COR-L47 (cell line): Measurements from ENCODE around the gene PDE9A.

ENCODE experiments used
- DNase-seq: peaks from one replicate; lab custom pipeline; 2025; lab: John Stamatoyannopoulos, UW

Gene PDE9A

DNA sequence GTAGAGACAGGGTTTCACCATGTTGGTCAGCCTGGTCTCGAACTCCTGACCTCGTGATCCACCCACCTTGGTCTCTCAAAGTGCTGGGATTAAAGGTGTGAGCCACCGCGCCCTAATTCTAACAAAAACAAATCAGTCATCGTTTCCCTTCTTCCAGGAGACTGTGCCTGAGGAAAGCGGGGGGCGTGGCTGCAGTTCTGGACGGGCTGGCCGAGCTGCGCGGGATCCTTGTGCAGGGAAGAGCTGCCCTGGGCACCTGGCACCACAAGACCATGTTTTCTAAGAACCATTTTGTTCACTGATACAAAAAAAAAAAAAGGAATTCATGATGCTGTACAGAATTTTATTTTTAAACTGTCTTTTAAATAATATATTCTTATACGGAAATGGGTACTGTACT is 121.7 kb downstream of the PDE9A start:
- DNase-seq: no peak

- DNase-seq: no peak
These were observed 122.5 kb downstream of the PDE9A start for GRCh38 chr21:42775891-42776290.

GRCh38 chr21:42777064-42777756 is 123.8 kb downstream of the PDE9A start:
- DNase-seq: no peak

- no peak for DNase-seq
These were observed 124.4 kb downstream of the PDE9A start for GRCh38 chr21:42777757-42778344.

- no peak for DNase-seq
These were observed 126.0 kb downstream of the PDE9A start for GRCh38 chr21:42779431-42779861.

- no peak for DNase-seq
These were observed 127.2 kb downstream of the PDE9A start for GRCh38 chr21:42780617-42781016.

DNA sequence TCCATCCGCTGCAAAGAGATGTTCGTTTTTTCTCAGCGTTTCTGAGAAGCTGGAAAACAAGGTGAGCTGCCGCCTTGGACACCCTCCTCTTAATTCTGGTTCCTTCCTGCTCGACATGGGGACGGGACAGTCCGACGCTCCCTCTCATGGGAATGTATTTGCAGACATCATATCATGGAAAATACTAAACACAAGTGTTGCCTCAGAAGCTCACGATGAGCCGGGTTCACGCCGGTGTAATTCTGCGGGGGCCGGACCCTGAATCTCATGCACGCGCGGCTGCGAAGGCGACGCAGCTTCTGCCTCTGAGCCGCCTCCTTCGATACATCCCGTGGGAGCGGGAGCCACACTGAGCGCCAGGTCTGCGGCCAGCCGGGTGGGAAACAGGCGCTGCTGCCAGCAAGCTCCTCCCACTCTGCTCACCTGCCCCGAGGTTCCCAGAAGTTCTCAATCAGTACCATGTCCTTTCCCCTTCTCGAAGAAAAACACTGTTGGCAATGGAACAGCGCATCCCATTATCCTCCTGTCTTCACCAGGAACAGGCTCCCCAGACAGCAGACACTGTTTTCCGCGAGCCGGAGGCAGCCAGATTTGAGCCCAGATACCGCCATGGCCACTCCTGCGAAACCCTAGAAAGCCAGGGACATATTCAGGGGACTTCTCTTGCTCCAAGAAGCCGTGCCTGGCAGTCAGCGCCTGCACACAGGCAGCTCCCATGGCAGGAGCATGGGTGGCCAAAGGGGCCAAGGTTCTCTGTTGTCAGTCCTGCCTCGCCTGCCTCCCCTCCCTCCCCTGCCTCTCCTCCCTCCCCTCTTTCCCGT is 127.9 kb downstream of the PDE9A start:
- DNase-seq: peak; percentile 56

DNA sequence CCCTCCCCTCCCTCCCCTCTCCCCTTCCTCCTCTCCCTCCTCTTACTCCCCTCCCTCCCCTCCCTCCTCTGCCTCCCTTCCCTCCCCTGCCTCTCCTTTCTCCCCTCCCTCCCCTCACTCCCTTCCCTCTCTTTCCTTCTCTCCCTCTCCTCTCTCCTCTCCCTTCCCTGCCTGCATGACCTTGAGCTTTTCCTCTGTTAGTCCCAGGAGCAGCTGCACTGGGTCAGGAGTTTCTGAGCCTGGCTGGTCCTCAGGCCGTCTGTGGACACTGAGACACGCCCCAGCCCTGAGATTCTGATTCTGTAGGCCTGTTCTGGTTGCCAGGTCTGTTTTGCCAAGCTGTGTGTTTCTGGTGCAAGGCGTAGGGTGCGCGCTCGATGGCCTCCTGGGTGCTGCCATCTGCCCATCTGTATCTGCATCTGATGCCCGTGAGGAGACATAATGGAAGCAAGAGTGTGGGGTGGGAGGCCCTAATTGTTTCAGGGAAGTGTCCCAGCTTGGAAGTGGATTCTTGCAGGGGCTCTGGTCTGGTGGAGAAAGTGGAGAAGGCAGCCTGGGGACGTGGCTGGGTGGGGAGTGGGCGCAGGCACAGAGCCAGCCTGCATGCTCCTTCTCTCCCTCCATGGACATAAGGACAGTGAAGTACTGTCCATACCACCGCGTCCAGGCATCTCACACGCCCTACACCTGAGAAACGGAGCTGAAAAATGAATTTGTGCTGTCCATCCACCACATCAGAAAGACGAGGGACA is 128.7 kb downstream of the PDE9A start:
- DNase-seq: no peak

DNA sequence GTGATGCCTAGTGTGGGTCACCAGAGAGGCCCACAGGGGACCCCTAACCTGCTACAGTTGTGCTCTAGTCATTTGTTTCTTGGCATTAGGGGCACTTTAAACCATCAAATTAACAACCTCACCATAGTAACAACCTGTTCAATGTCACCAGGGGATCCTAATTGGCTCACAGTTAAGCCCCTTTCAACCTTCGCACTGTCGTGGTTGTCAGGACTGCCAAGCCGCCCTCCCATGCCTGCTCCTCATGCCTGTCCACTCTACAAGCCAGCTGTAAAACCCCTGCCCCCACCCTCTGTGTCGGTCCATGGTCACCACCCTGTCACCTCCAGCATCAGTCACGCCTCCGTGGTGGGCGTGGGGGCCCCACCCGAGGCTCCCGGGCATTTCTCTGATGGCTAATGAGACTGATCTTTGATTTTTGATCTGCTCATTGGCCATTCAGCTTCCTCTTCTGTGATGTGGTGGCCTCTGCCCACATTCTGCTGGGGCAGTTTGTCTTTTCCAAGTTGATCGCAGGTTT is 129.4 kb downstream of the PDE9A start:
- DNase-seq: no peak

GRCh38 chr21:42784276-42784675 is 130.9 kb downstream of the PDE9A start:
- no peak for DNase-seq

DNA sequence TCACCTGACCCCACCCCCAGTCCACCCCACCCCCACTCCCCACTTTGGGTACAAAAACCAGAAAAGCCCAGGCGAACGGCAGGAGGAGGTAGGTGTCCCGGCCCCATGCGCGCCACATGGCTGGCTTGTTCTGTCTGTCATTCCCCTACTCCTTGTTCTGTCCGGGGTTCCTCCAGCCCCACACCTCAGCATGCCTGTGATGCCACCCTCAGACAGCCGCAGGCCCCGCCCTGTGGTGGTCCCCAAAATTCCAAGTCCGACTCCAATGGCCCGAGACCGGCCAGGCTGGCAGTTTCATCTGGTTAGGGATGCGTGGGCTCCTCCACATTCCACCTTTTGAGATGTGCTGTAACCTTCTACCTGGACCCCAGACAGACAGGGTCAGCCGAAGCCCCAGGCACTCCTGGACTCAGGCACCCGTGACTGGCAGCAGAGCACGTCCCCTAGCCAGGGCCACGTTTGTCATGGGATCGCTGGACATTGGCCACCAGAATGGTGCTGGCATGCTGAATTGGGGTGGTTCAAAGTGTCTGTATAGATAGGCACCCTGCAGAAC is 131.6 kb downstream of the PDE9A start:
- no peak for DNase-seq

DNA sequence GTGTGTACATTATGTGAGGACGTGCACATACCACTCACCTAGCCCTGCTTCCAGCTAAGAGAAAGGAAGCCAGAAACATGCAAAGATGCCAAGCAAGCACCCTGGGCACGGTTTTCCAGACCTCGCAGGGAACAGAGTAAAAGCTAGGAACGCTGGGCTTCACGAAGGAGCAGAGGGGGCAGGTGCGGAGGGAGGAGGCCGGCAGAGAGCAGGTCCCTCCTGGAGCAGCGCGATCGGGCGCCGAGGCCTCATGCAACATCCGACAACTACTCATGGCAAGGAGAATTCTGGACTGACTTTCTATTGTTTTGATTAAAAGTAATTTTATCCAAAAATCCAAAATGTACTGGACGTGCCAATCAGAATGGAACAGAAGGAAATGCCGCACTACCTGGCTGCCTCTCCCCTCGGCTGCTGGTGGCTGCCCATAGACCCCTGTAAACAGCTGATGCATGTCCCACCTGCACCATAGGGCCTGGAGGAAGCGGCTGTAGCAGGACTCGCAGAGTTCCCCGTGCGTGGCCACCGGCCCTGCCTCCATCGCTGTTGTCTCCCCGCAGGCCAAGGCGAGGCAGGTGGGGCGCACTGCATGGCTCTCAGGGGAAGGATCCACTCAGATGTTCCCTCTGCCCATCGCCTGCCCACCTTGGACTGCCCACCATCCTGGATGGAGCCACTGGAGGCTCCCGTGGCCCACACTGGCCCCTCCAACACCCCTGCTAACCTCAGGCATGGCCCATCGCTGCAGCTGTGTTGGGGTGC is 132.4 kb downstream of the PDE9A start:
- no peak for DNase-seq

DNA sequence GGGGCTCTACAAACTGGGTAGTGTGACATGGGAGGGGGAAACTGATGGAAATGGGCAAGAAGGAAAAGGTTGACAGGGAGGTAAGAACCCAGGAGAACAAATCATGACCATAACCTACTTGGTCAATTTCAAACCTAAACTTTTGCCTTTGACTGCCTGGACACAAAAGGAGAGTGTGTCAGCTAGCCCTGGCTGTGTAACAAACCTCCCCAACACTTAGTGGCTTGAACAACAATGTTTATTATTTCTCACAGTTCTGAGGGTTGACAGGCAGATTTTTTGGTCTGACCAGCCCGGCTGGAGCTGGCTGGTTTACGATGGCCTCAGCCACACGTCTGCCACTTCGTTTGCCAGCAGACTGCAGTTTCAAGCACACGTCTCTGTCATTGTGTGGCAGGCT is 133.5 kb downstream of the PDE9A start:
- no peak for DNase-seq

GRCh38 chr21:42787613-42788012 is 134.2 kb downstream of the PDE9A start:
- DNase-seq: no peak

DNA sequence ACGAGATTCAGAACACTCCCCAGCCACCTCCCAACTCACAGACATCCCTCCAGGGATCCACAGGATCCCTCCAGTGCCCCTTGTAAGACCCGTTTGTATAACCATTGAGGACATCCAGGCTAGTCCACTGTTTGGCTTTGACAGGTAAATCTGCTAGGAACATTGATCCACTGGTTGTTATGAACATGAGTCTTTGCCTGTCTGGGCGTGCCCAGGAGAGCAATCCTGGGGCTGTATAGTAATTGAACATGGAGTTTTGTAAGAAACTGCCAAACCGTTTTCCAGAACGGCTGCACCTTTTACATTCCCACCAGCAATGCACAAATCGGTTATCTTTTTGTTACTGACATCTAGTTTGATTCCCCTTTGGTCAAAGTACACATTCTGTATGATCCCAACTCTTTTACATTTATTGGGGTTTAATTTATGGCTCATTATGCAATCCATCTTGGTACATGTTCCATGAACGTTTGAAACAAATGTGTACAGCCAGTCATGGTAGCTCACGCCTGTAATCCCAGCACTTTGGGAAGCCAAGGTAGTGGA is 137.2 kb downstream of the PDE9A start:
- no peak for DNase-seq

- no peak for DNase-seq
These were observed 140.4 kb downstream of the PDE9A start for GRCh38 chr21:42793774-42794173.

GRCh38 chr21:42794551-42794950 is 141.1 kb downstream of the PDE9A start:
- no peak for DNase-seq

GRCh38 chr21:42796327-42797062 is 143.1 kb downstream of the PDE9A start:
- no peak for DNase-seq

- no peak for DNase-seq
These were observed 144.1 kb downstream of the PDE9A start for GRCh38 chr21:42797522-42797921.

- DNase-seq: no peak
These were observed 144.7 kb downstream of the PDE9A start for GRCh38 chr21:42798106-42798505.
